ENCODE measurements around the gene ATF3.
A peak's percentile ranks its signal among the peaks of the same experiment; 100 is the strongest.

The ATF3 gene

GRCh38 chr1:212667223-212668139 is 58.9 kb downstream of the ATF3 start (continued):
- TF ChIP-seq, protein P1, sequence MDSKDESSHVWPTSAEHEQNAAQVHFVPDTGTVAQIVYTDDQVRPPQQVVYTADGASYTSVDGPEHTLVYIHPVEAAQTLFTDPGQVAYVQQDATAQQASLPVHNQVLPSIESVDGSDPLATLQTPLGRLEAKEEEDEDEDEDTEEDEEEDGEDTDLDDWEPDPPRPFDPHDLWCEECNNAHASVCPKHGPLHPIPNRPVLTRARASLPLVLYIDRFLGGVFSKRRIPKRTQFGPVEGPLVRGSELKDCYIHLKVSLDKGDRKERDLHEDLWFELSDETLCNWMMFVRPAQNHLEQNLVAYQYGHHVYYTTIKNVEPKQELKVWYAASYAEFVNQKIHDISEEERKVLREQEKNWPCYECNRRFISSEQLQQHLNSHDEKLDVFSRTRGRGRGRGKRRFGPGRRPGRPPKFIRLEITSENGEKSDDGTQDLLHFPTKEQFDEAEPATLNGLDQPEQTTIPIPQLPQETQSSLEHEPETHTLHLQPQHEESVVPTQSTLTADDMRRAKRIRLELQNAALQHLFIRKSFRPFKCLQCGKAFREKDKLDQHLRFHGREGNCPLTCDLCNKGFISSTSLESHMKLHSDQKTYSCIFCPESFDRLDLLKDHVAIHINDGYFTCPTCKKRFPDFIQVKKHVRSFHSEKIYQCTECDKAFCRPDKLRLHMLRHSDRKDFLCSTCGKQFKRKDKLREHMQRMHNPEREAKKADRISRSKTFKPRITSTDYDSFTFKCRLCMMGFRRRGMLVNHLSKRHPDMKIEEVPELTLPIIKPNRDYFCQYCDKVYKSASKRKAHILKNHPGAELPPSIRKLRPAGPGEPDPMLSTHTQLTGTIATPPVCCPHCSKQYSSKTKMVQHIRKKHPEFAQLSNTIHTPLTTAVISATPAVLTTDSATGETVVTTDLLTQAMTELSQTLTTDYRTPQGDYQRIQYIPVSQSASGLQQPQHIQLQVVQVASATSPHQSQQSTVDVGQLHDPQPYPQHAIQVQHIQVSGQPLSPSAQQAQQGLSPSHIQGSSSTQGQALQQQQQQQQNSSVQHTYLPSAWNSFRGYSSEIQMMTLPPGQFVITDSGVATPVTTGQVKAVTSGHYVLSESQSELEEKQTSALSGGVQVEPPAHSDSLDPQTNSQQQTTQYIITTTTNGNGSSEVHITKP (tag by site-specific recombination; IDR thresholded peaks at IDR 0.05) = peak; percentile 57
- TF ChIP-seq ZNF280C (tag by site-specific recombination; IDR thresholded peaks at IDR 0.05) (no peak), ZNF518A (tag by site-specific recombination; conservative IDR thresholded peaks at IDR 0.05; ENCODE audit: low read depth) (no peak), HOXD13 (CRISPR knock-in tag; IDR thresholded peaks at IDR 0.05; ENCODE audit: borderline replicate concordance) (no peak), ZBTB17 (tag by site-specific recombination; IDR thresholded peaks at IDR 0.05) (0 out of 2 replicates have a peak, but pooled peaks have one; percentile 28), ZNF621 (tag by site-specific recombination; IDR thresholded peaks at IDR 0.05) (no peak), IKZF3 (tag by site-specific recombination; IDR thresholded peaks at IDR 0.05) (no peak), ZNF16 (tag by site-specific recombination; IDR thresholded peaks at IDR 0.05; ENCODE audit: low read depth) (no peak), ZNF311 (tag by site-specific recombination; IDR thresholded peaks at IDR 0.05; ENCODE audit: borderline replicate concordance) (no peak), ZNF416 (tag by site-specific recombination; IDR thresholded peaks at IDR 0.05) (no peak), ZNF623 (tag by site-specific recombination; IDR thresholded peaks at IDR 0.05) (no peak), PATZ1 (tag by site-specific recombination; IDR thresholded peaks at IDR 0.05) (peak; percentile 44; the same call in 1 of the 2 replicates), HOXA7 (CRISPR knock-in tag; IDR thresholded peaks at IDR 0.05; ENCODE audit: borderline replicate concordance) (no peak), PRDM1 (tag by site-specific recombination; IDR thresholded peaks at IDR 0.05) (no peak), ZNF155 (tag by site-specific recombination; IDR thresholded peaks at IDR 0.05) (no peak)
- TF ChIP-seq, protein P2, sequence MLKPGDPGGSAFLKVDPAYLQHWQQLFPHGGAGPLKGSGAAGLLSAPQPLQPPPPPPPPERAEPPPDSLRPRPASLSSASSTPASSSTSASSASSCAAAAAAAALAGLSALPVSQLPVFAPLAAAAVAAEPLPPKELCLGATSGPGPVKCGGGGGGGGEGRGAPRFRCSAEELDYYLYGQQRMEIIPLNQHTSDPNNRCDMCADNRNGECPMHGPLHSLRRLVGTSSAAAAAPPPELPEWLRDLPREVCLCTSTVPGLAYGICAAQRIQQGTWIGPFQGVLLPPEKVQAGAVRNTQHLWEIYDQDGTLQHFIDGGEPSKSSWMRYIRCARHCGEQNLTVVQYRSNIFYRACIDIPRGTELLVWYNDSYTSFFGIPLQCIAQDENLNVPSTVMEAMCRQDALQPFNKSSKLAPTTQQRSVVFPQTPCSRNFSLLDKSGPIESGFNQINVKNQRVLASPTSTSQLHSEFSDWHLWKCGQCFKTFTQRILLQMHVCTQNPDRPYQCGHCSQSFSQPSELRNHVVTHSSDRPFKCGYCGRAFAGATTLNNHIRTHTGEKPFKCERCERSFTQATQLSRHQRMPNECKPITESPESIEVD (tag by site-specific recombination; IDR thresholded peaks at IDR 0.05) = no peak
- TF ChIP-seq, protein P3, sequence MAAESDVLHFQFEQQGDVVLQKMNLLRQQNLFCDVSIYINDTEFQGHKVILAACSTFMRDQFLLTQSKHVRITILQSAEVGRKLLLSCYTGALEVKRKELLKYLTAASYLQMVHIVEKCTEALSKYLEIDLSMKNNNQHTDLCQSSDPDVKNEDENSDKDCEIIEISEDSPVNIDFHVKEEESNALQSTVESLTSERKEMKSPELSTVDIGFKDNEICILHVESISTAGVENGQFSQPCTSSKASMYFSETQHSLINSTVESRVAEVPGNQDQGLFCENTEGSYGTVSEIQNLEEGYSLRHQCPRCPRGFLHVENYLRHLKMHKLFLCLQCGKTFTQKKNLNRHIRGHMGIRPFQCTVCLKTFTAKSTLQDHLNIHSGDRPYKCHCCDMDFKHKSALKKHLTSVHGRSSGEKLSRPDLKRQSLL (tag by site-specific recombination; IDR thresholded peaks at IDR 0.05) = no peak
- TF ChIP-seq, protein P4, sequence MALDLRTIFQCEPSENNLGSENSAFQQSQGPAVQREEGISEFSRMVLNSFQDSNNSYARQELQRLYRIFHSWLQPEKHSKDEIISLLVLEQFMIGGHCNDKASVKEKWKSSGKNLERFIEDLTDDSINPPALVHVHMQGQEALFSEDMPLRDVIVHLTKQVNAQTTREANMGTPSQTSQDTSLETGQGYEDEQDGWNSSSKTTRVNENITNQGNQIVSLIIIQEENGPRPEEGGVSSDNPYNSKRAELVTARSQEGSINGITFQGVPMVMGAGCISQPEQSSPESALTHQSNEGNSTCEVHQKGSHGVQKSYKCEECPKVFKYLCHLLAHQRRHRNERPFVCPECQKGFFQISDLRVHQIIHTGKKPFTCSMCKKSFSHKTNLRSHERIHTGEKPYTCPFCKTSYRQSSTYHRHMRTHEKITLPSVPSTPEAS (tag by site-specific recombination; IDR thresholded peaks at IDR 0.05) = no peak
- TF ChIP-seq, protein P5, sequence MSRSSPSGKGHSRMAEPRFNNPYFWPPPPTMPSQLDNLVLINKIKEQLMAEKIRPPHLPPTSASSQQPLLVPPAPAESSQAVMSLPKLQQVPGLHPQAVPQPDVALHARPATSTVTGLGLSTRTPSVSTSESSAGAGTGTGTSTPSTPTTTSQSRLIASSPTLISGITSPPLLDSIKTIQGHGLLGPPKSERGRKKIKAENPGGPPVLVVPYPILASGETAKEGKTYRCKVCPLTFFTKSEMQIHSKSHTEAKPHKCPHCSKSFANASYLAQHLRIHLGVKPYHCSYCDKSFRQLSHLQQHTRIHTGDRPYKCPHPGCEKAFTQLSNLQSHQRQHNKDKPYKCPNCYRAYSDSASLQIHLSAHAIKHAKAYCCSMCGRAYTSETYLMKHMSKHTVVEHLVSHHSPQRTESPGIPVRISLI (tag by site-specific recombination; IDR thresholded peaks at IDR 0.05) = no peak

Data from HEK293 (cell line).